Esophagus muscularis mucosa (tissue), 4 donors: ENCODE data around the gene RBAK. TPM values are rescaled to one million over a fixed set of nuclear protein-coding genes. Genes with fewer than 3 reads are reported as not detected.

Experiments used
- DNase-seq: peaks from one replicate; pipeline ENCODE4 v3.0.0-alpha.2; 2017; ENCODE audit errors: extremely low spot score
- H3K27ac ChIP-seq, 4 donors: fragments of 200-600 bp; sonication (generic); replicated peaks in 1 of 4; 1 replicate in 3 of 4; 2 replicates in 1 of 4; pipeline ENCODE4 v1.5.1; 2016 to 2019; ENCODE audit warnings: mild to moderate bottlenecking in 1 of 4
- H3K27me3 ChIP-seq, 4 donors: fragments of 200-600 bp; sonication (generic); one replicate each; pipeline versions ENCODE4 v1.5.1 to v1.6.0; 2016 to 2019
- H3K36me3 ChIP-seq, 4 donors: fragments of 200-600 bp; sonication (generic); one replicate each; pipeline ENCODE4 v1.5.1; 2016 to 2019
- H3K4me1 ChIP-seq, 4 donors: fragments of 200-600 bp; sonication (generic); one replicate each; pipeline ENCODE4 v1.5.1; 2016 to 2019
- H3K4me3 ChIP-seq, 4 donors: fragments of 200-600 bp; sonication (generic); 1 replicate in 2 of 4; 2 replicates in 2 of 4; pipeline ENCODE4 v1.5.1; 2016 to 2019; ENCODE audit warnings: mild to moderate bottlenecking in 4 of 4, moderate library complexity in 1 of 4
- H3K9me3 ChIP-seq, 4 donors: fragments of 200-600 bp; sonication (generic); 1 replicate in 3 of 4; 2 replicates in 1 of 4; pipeline ENCODE4 v1.5.1; 2016 to 2019
- CTCF ChIP-seq, 3 experiments: fragments of 200-600 bp in 2 of 3; fragments of 450-650 bp in 1 of 3; sonication (generic) in 2 of 3; IDR thresholded peaks; one replicate each; pipeline ENCODE4 v1.5.1; 2017 to 2019; ENCODE audit warnings: antibody characterized with exemption in 3 of 3, mild to moderate bottlenecking in 2 of 3, moderate library complexity in 1 of 3
- EP300 ChIP-seq: sonication (generic); formaldehyde crosslinking; IDR thresholded peaks from one replicate; pipeline ENCODE4 v1.6.1; 2017; ENCODE audit warnings: antibody characterized with exemption
- POLR2A ChIP-seq: fragments of 450-650 bp; IDR thresholded peaks from one replicate; pipeline ENCODE4 v1.6.1; 2017; ENCODE audit warnings: antibody characterized with exemption, moderate library complexity, mild to moderate bottlenecking, low read depth
- POLR2AphosphoS5 ChIP-seq, 2 donors: sonication (generic); formaldehyde crosslinking; IDR thresholded peaks; one replicate each; pipeline ENCODE4 v1.6.1; 2017; ENCODE audit warnings: antibody characterized with exemption in 2 of 2
- WGBS: methylation state at CpG from one replicate; pipeline ENCODE4 v1.1.5; 2018; 5-methylcytosine and 5-hydroxymethylcytosine counted together
- intact Hi-C: fragments of 100-400 bp; cut with DNase I; formaldehyde crosslinking; loops from one replicate; pipeline ENCODE4 v1.15.1; 2023
- small RNA-seq, 3 donors: library from RNA; depleted of rRNA; stranded (forward); fragments of <200 nt; gene quantifications; one replicate each; pipeline ENCODE3, GENCODE V24; 2016
- total RNA-seq, 4 donors: library from RNA; depleted of rRNA; stranded (reverse); fragments of >200 nt; gene quantifications; one replicate each; pipeline versions ENCODE4 v1.1.0 to v1.2.1, GENCODE V29; 2016

Gene RBAK
- total RNA-seq, 4 donors from 2014 or later: 8.6 to 10.4 (median 9.5) TPM

- TF ChIP-seq POLR2AphosphoS5 (IDR thresholded peaks at IDR 0.05) (no peak), EP300 (no peak), POLR2A (no peak), CTCF (IDR thresholded peaks at IDR 0.05) (no peak)
- Histone ChIP-seq H3K27ac (no peak overlapping the region), H3K4me3 (no peak overlapping the region), H3K27me3 (peaks cover 0 to 19% (median 0%) of the 10 kb centered on the region in 4 donors), H3K9me3 (no peaks in the 10 kb centered on the region), H3K36me3 (no peaks in the 10 kb centered on the region), H3K4me1 (no peaks in the 10 kb centered on the region)
- 61% methylated on average over 7 of the region's 7 CpGs for WGBS
- DNase-seq: no peak
- intact Hi-C loops: no loop called here
These were observed 70.7 kb downstream of the RBAK start for GRCh38 chr7:5116359-5116758.

GRCh38 chr7:5117095-5117970, 71.7 kb downstream of the RBAK start:
- H3K27ac ChIP-seq: no peak overlapping the region
- intact Hi-C loops: no loop called here
- H3K4me1 ChIP-seq: no peaks in the 10 kb centered on the region
- 91% methylated on average over 40 of the region's 56 CpGs for WGBS
- peaks cover 0 to 19% (median 0%) of the 10 kb centered on the region in 4 donors for H3K27me3 ChIP-seq
- no peaks in the 10 kb centered on the region for H3K9me3 ChIP-seq
- TF ChIP-seq POLR2AphosphoS5 (IDR thresholded peaks at IDR 0.05) (no peak), POLR2A (no peak), CTCF (IDR thresholded peaks at IDR 0.05) (no peak), EP300 (no peak)
- H3K4me3 ChIP-seq: no peak overlapping the region
- DNase-seq: no peak
- no peaks in the 10 kb centered on the region for H3K36me3 ChIP-seq

Small RNAs within 50 kb of the gene (small RNA-seq; reads per million reads assigned to genes)
- 0 reads per million in 3 donors for gene AC092032.1

Other genes with a start within 250 kb of the RBAK start
- under 1 TPM; 0.17 to 0.46 (median 0.37) TPM for gene PAPOLB, start 183.8 kb upstream of the RBAK start, total RNA-seq
- gene RADIL, start 162.1 kb upstream of the RBAK start, total RNA-seq: 10 to 100 TPM in 3 of 4 donors, 1 to 10 TPM in 1; 6.5 to 12.9 (median 12.1) TPM
- gene MMD2, start 86.7 kb upstream of the RBAK start, total RNA-seq: not detected
- gene WIPI2, start 144.4 kb downstream of the RBAK start, total RNA-seq: 10 to 100 TPM; 50.4 to 81.8 (median 60.2) TPM
- gene SLC29A4, start 237.1 kb downstream of the RBAK start, total RNA-seq: 1 to 10 TPM; 2.5 to 6.3 (median 4.1) TPM